ENCODE measurements around the gene ADCY7. TPM values are rescaled to one million over a fixed set of nuclear protein-coding genes. Genes with fewer than 3 reads are reported as not detected.

The ADCY7 gene
- total RNA-seq, 1 experiment from 2014 or later = 5.9 TPM

- ATAC-seq (no peak), DNase-seq (ENCODE audit: low spot score) (no peak)
- Mint-ChIP-seq H3K27ac (peak overlapping the region; percentile 65; the same call in 1 of the 2 replicates), H3K9me3 (peaks cover 2% of the 10 kb centered on the region), H3K27me3 (ENCODE audit: low read depth) (no peaks in the 10 kb centered on the region; the same call in 1 of the 2 replicates), H3K4me1 (no peaks in the 10 kb centered on the region), H3K36me3 (no peaks in the 10 kb centered on the region), H3K4me3 (no peak overlapping the region)
- ChIA-PET CTCF (interaction anchor here (0.7 to 1.8 kb wide), 4 partner anchors 59 to 394 kb away, joined by 3 to 8 read pairs (median 5); no protein-coding TSS in a partner anchor), POLR2A (no interaction called here)
- TF ChIP-seq ZNF121 (CRISPR knock-in tag; IDR thresholded peaks at IDR 0.05) (no peak), IRF1 (CRISPR knock-in tag; IDR thresholded peaks at IDR 0.05) (no peak), ZNF396 (CRISPR knock-in tag; IDR thresholded peaks at IDR 0.05; ENCODE audit: borderline replicate concordance) (no peak), NR1H2 (CRISPR knock-in tag; IDR thresholded peaks at IDR 0.05) (no peak), JAZF1 (CRISPR knock-in tag; IDR thresholded peaks at IDR 0.05) (no peak), ZNF263 (CRISPR knock-in tag; IDR thresholded peaks at IDR 0.05; ENCODE audit: low read depth) (no peak), SP1 (CRISPR knock-in tag; conservative IDR thresholded peaks at IDR 0.05) (no peak), NFYB (CRISPR knock-in tag; conservative IDR thresholded peaks at IDR 0.05; ENCODE audit: low read depth) (no peak), NFE2L1 (CRISPR knock-in tag; IDR thresholded peaks at IDR 0.05) (no peak), TEAD1 (CRISPR knock-in tag; IDR thresholded peaks at IDR 0.05) (no peak), RELA (CRISPR knock-in tag; IDR thresholded peaks at IDR 0.05; ENCODE audit: borderline replicate concordance) (no peak), GABPB1 (CRISPR knock-in tag; IDR thresholded peaks at IDR 0.05) (no peak), IRF2 (CRISPR knock-in tag; IDR thresholded peaks at IDR 0.05; ENCODE audit: borderline replicate concordance, low read depth) (no peak)
- TF ChIP-seq, protein P1, sequence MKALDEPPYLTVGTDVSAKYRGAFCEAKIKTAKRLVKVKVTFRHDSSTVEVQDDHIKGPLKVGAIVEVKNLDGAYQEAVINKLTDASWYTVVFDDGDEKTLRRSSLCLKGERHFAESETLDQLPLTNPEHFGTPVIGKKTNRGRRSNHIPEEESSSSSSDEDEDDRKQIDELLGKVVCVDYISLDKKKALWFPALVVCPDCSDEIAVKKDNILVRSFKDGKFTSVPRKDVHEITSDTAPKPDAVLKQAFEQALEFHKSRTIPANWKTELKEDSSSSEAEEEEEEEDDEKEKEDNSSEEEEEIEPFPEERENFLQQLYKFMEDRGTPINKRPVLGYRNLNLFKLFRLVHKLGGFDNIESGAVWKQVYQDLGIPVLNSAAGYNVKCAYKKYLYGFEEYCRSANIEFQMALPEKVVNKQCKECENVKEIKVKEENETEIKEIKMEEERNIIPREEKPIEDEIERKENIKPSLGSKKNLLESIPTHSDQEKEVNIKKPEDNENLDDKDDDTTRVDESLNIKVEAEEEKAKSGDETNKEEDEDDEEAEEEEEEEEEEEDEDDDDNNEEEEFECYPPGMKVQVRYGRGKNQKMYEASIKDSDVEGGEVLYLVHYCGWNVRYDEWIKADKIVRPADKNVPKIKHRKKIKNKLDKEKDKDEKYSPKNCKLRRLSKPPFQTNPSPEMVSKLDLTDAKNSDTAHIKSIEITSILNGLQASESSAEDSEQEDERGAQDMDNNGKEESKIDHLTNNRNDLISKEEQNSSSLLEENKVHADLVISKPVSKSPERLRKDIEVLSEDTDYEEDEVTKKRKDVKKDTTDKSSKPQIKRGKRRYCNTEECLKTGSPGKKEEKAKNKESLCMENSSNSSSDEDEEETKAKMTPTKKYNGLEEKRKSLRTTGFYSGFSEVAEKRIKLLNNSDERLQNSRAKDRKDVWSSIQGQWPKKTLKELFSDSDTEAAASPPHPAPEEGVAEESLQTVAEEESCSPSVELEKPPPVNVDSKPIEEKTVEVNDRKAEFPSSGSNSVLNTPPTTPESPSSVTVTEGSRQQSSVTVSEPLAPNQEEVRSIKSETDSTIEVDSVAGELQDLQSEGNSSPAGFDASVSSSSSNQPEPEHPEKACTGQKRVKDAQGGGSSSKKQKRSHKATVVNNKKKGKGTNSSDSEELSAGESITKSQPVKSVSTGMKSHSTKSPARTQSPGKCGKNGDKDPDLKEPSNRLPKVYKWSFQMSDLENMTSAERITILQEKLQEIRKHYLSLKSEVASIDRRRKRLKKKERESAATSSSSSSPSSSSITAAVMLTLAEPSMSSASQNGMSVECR (CRISPR knock-in tag; IDR thresholded peaks at IDR 0.05; ENCODE audit: borderline replicate concordance) = no peak
- TF ChIP-seq, protein P2, sequence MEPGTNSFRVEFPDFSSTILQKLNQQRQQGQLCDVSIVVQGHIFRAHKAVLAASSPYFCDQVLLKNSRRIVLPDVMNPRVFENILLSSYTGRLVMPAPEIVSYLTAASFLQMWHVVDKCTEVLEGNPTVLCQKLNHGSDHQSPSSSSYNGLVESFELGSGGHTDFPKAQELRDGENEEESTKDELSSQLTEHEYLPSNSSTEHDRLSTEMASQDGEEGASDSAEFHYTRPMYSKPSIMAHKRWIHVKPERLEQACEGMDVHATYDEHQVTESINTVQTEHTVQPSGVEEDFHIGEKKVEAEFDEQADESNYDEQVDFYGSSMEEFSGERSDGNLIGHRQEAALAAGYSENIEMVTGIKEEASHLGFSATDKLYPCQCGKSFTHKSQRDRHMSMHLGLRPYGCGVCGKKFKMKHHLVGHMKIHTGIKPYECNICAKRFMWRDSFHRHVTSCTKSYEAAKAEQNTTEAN (CRISPR knock-in tag; IDR thresholded peaks at IDR 0.05) = no peak
- TF ChIP-seq, protein P3, sequence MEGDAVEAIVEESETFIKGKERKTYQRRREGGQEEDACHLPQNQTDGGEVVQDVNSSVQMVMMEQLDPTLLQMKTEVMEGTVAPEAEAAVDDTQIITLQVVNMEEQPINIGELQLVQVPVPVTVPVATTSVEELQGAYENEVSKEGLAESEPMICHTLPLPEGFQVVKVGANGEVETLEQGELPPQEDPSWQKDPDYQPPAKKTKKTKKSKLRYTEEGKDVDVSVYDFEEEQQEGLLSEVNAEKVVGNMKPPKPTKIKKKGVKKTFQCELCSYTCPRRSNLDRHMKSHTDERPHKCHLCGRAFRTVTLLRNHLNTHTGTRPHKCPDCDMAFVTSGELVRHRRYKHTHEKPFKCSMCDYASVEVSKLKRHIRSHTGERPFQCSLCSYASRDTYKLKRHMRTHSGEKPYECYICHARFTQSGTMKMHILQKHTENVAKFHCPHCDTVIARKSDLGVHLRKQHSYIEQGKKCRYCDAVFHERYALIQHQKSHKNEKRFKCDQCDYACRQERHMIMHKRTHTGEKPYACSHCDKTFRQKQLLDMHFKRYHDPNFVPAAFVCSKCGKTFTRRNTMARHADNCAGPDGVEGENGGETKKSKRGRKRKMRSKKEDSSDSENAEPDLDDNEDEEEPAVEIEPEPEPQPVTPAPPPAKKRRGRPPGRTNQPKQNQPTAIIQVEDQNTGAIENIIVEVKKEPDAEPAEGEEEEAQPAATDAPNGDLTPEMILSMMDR (IDR thresholded peaks at IDR 0.05) = no peak
- TF ChIP-seq, protein P4, sequence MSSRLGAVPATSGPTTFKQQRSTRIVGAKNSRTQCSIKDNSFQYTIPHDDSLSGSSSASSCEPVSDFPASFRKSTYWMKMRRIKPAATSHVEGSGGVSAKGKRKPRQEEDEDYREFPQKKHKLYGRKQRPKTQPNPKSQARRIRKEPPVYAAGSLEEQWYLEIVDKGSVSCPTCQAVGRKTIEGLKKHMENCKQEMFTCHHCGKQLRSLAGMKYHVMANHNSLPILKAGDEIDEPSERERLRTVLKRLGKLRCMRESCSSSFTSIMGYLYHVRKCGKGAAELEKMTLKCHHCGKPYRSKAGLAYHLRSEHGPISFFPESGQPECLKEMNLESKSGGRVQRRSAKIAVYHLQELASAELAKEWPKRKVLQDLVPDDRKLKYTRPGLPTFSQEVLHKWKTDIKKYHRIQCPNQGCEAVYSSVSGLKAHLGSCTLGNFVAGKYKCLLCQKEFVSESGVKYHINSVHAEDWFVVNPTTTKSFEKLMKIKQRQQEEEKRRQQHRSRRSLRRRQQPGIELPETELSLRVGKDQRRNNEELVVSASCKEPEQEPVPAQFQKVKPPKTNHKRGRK (CRISPR knock-in tag; IDR thresholded peaks at IDR 0.05; ENCODE audit: borderline replicate concordance) = no peak
- TF ChIP-seq, protein P5, sequence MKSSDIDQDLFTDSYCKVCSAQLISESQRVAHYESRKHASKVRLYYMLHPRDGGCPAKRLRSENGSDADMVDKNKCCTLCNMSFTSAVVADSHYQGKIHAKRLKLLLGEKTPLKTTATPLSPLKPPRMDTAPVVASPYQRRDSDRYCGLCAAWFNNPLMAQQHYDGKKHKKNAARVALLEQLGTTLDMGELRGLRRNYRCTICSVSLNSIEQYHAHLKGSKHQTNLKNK (CRISPR knock-in tag; IDR thresholded peaks at IDR 0.05) = no peak
- TF ChIP-seq, protein P6, sequence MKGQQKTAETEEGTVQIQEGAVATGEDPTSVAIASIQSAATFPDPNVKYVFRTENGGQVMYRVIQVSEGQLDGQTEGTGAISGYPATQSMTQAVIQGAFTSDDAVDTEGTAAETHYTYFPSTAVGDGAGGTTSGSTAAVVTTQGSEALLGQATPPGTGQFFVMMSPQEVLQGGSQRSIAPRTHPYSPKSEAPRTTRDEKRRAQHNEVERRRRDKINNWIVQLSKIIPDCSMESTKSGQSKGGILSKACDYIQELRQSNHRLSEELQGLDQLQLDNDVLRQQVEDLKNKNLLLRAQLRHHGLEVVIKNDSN (CRISPR knock-in tag; IDR thresholded peaks at IDR 0.05) = no peak
Measured at GRCh38 chr16:50273382-50273690, 7.0 kb downstream of the ADCY7 start.

Measured in WTC11 (cell line).